Measurements from ENCODE around the gene SNX22. TPM values are rescaled to one million over a fixed set of nuclear protein-coding genes. Genes with fewer than 3 reads are reported as not detected.
A peak's percentile ranks its signal among the peaks of the same experiment; 100 is the strongest.

Gene SNX22
- total RNA-seq, 4 donors from 2014 or later: 0.13 to 0.19 TPM; not detected in 2

GRCh38 chr15:64161688-64162477 is 10.4 kb downstream of the SNX22 start:
- Histone ChIP-seq H3K27ac (peak overlapping the region in 3 of 4 donors; percentile 89 to 91 (median 89)), H3K4me3 (peak overlapping the region; percentile 57 to 81), H3K36me3 (peaks cover 0 to 45% of the 10 kb centered on the region in 2 donors), H3K4me1 (peaks cover 3 to 56% (median 17%) of the 10 kb centered on the region in 3 donors), H3K9me3 (no peaks in the 10 kb centered on the region), H3K27me3 (no peaks in the 10 kb centered on the region)
- no peak for TF ChIP-seq EP300 (IDR thresholded peaks at IDR 0.05)
- no peak for TF ChIP-seq CTCF (IDR thresholded peaks at IDR 0.05)
- TF ChIP-seq POLR2AphosphoS5 (IDR thresholded peaks at IDR 0.05): no peak
- no peak for TF ChIP-seq POLR2A (IDR thresholded peaks at IDR 0.05)
- 44 to 52% methylated on average over 5 to 10 of the region's 12 CpGs for WGBS, 2 donors (ENCODE audit: low coverage in 1 of 2)
- ATAC-seq: no peak

GRCh38 chr15:64162478-64162868 is 10.9 kb downstream of the SNX22 start:
- H3K4me3 ChIP-seq: peak overlapping the region; percentile 57 to 81
- H3K27me3 ChIP-seq: no peaks in the 10 kb centered on the region
- H3K27ac ChIP-seq: peak overlapping the region; percentile 32 to 91 (median 89)
- peaks cover 3 to 56% (median 17%) of the 10 kb centered on the region in 3 donors for H3K4me1 ChIP-seq
- ATAC-seq: peak; percentile 54
- H3K9me3 ChIP-seq: no peaks in the 10 kb centered on the region
- peaks cover 0 to 39% of the 10 kb centered on the region in 2 donors for H3K36me3 ChIP-seq
- TF ChIP-seq POLR2A (IDR thresholded peaks at IDR 0.05) (no peak), EP300 (IDR thresholded peaks at IDR 0.05) (no peak), CTCF (IDR thresholded peaks at IDR 0.05) (no peak), POLR2AphosphoS5 (IDR thresholded peaks at IDR 0.05) (no peak)
- WGBS, 2 donors (ENCODE audit: low coverage in 1 of 2): 0 to 7% methylated on average over 3 to 9 of the region's 21 CpGs

GRCh38 chr15:64162869-64163658 is 11.5 kb downstream of the SNX22 start, which contains the start of gene PPIB:
Gene PPIB, minus strand, starts transcription at chr15:64163022. Its CDS starts 36 bp downstream, at chr15:64162986.
- H3K27me3 ChIP-seq: no peaks in the 10 kb centered on the region
- H3K27ac ChIP-seq: peak within 1 kb of the TSS; percentile 50 to 91 (median 89)
- TF ChIP-seq EP300 (IDR thresholded peaks at IDR 0.05): no peak
- peak; percentile 87 for TF ChIP-seq POLR2AphosphoS5 (IDR thresholded peaks at IDR 0.05)
- peak; percentile 66 to 72 for TF ChIP-seq POLR2A (IDR thresholded peaks at IDR 0.05)
- TF ChIP-seq CTCF (IDR thresholded peaks at IDR 0.05): peak in 2 of 4 experiments; percentile 40 to 64
- H3K4me1 ChIP-seq: peaks cover 3 to 52% (median 17%) of the 10 kb centered on the region in 3 donors
- ATAC-seq: peak; percentile 98
- peak within 1 kb of the TSS; percentile 57 to 81 for H3K4me3 ChIP-seq
- WGBS, 2 donors (ENCODE audit: low coverage in 1 of 2): 2 to 5% methylated on average over 6 to 8 of the region's 69 CpGs
- no peaks in the 10 kb centered on the region for H3K9me3 ChIP-seq
- H3K36me3 ChIP-seq: peaks cover 0 to 33% of the 10 kb centered on the region in 2 donors

GRCh38 chr15:64163659-64164362 is 12.3 kb downstream of the SNX22 start:
- H3K36me3 ChIP-seq: peaks cover 0 to 25% of the 10 kb centered on the region in 2 donors
- ATAC-seq: no peak
- H3K9me3 ChIP-seq: no peaks in the 10 kb centered on the region
- peak overlapping the region; percentile 50 to 91 (median 89) for H3K27ac ChIP-seq
- H3K4me3 ChIP-seq: peak overlapping the region; percentile 33 to 81
- 50% methylated on average over 10 to 13 of the region's 14 CpGs for WGBS, 2 donors (ENCODE audit: low coverage in 1 of 2)
- TF ChIP-seq POLR2AphosphoS5 (IDR thresholded peaks at IDR 0.05) (no peak), EP300 (IDR thresholded peaks at IDR 0.05) (no peak), CTCF (IDR thresholded peaks at IDR 0.05) (no peak), POLR2A (IDR thresholded peaks at IDR 0.05) (no peak)
- peaks cover 3 to 44% (median 17%) of the 10 kb centered on the region in 3 donors for H3K4me1 ChIP-seq
- no peaks in the 10 kb centered on the region for H3K27me3 ChIP-seq

Measured in gastroesophageal sphincter (tissue), 4 donors.